GM23338 (cell line): Measurements from ENCODE around the gene HNRNPF. TPM values are rescaled to one million over a fixed set of nuclear protein-coding genes. Genes with fewer than 3 reads are reported as not detected.
A peak's percentile ranks its signal among the peaks of the same experiment; 100 is the strongest.

Experiments used
- ATAC-seq: fragments of 200-7000 bp; cut with Tn5 transposase; 3 replicates; pipeline ENCODE4 v1.9.1; 2020
- DNase-seq: peaks from one replicate; pipeline ENCODE4 v3.0.0-alpha.2; 2015; ENCODE audit warnings: low spot score
- H2AFZ ChIP-seq: fragments of 200-600 bp; sonication (generic); 2 replicates; pipeline ENCODE4 v1.8.0; 2016; ENCODE audit warnings: antibody characterized with exemption, mild to moderate bottlenecking, moderate library complexity
- H3F3A ChIP-seq: fragments of 200-600 bp; sonication (generic); replicated peaks from 2 replicates; pipeline ENCODE4 v1.8.0; 2017; ENCODE audit warnings: antibody characterized with exemption, mixed run types, low read depth
- H3K27ac ChIP-seq: fragments of 200-600 bp; sonication (generic); 2 replicates; pipeline ENCODE4 v1.6.1; 2016; ENCODE audit warnings: low read depth
- H3K27me3 ChIP-seq: fragments of 200-600 bp; sonication (generic); 2 replicates; pipeline ENCODE4 v1.8.0; 2016; ENCODE audit warnings: mild to moderate bottlenecking, mixed run types, moderate library complexity; ENCODE audit not compliant: insufficient read depth
- H3K36me3 ChIP-seq: fragments of 200-600 bp; sonication (generic); 2 replicates; pipeline ENCODE4 v1.8.0; 2016; ENCODE audit warnings: mild to moderate bottlenecking; ENCODE audit not compliant: insufficient read depth
- H3K4me1 ChIP-seq: fragments of 200-600 bp; sonication (generic); 2 replicates; pipeline ENCODE4 v1.8.0; 2016; ENCODE audit warnings: mild to moderate bottlenecking, moderate library complexity; ENCODE audit not compliant: insufficient read depth
- H3K4me2 ChIP-seq: fragments of 200-600 bp; sonication (generic); 2 replicates; pipeline ENCODE4 v1.7.1; 2017; ENCODE audit warnings: mixed run types
- H3K4me3 ChIP-seq: fragments of 200-600 bp; sonication (generic); 2 replicates; pipeline ENCODE4 v1.6.1; 2016; ENCODE audit warnings: mixed run types
- H3K79me2 ChIP-seq: fragments of 200-600 bp; sonication (generic); replicated peaks from 2 replicates; pipeline ENCODE4 v1.8.0; 2017; ENCODE audit warnings: mild to moderate bottlenecking; ENCODE audit not compliant: insufficient read depth
- H3K9me2 ChIP-seq: fragments of 200-600 bp; sonication (generic); 2 replicates; pipeline ENCODE4 v1.8.0; 2017; ENCODE audit not compliant: insufficient read depth
- H4K20me1 ChIP-seq: fragments of 200-600 bp; sonication (generic); replicated peaks from 2 replicates; pipeline ENCODE4 v1.8.0; 2017; ENCODE audit warnings: mild to moderate bottlenecking; ENCODE audit not compliant: insufficient read depth
- H3K27ac Mint-ChIP-seq: 2 replicates; pipeline ENCODE4 v1.8.0; 2020; ENCODE audit warnings: inconsistent platforms, mild to moderate bottlenecking, moderate library complexity, mixed read lengths
- H3K27me3 Mint-ChIP-seq: 3 replicates; pipeline ENCODE4 v1.8.0; 2022; ENCODE audit warnings: low read depth, mild to moderate bottlenecking, moderate library complexity, mixed read lengths, inconsistent platforms; ENCODE audit not compliant: insufficient read depth, poor library complexity
- H3K36me3 Mint-ChIP-seq: 3 replicates; pipeline ENCODE4 v1.8.0; 2021; ENCODE audit warnings: low read depth, mild to moderate bottlenecking, inconsistent platforms, moderate library complexity, mixed read lengths
- H3K4me1 Mint-ChIP-seq: 3 replicates; pipeline ENCODE4 v1.8.0; 2020; ENCODE audit warnings: mild to moderate bottlenecking, inconsistent platforms, mixed read lengths
- H3K4me3 Mint-ChIP-seq: 3 replicates; pipeline ENCODE4 v1.8.0; 2021; ENCODE audit warnings: moderate library complexity, mild to moderate bottlenecking, inconsistent platforms, mixed read lengths
- H3K9me3 Mint-ChIP-seq: 3 replicates; pipeline ENCODE4 v1.8.0; 2020; ENCODE audit warnings: moderate library complexity, mild to moderate bottlenecking, inconsistent platforms, mixed read lengths
- EZH2 ChIP-seq: fragments of 200-600 bp; sonication (generic); IDR thresholded peaks from one replicate; pipeline ENCODE4 v1.8.0; 2017; ENCODE audit warnings: antibody characterized with exemption, mild to moderate bottlenecking, low read depth; ENCODE audit not compliant: unreplicated experiment
- EZH2phosphoT487 ChIP-seq: fragments of 200-600 bp; sonication (generic); IDR thresholded peaks from one replicate; pipeline ENCODE4 v1.8.1; 2018; ENCODE audit warnings: antibody characterized with exemption; ENCODE audit not compliant: unreplicated experiment
- JUNB ChIP-seq: IDR thresholded peaks from one replicate; pipeline ENCODE4 v1.6.1; 2016; ENCODE audit warnings: antibody characterized with exemption; ENCODE audit not compliant: unreplicated experiment
- POLR2AphosphoS5 ChIP-seq: IDR thresholded peaks from 2 replicates; pipeline ENCODE4 v1.6.1; 2016; ENCODE audit warnings: antibody characterized with exemption, low read depth
- STAT1 ChIP-seq: IDR thresholded peaks from one replicate; pipeline ENCODE4 v1.6.1; 2016; ENCODE audit warnings: antibody characterized with exemption; ENCODE audit not compliant: unreplicated experiment
- ZNF114 ChIP-seq: fragments of 250-450 bp; sonication (Bioruptor Pico); IDR thresholded peaks from 2 replicates; pipeline ENCODE4 v1.5.0; 2020; ENCODE audit warnings: mild to moderate bottlenecking, moderate library complexity
- ZNF331 ChIP-seq: fragments of 250-450 bp; sonication (Bioruptor Pico); IDR thresholded peaks from 2 replicates; pipeline ENCODE4 v1.5.0; 2020; ENCODE audit warnings: low read depth, mild to moderate bottlenecking, moderate library complexity
- ZNF462 ChIP-seq: fragments of 250-450 bp; sonication (Bioruptor Pico); IDR thresholded peaks from 2 replicates; pipeline ENCODE4 v1.5.0; 2020; ENCODE audit warnings: mild to moderate bottlenecking, moderate library complexity
- polyA plus RNA-seq: library from polyadenylated mRNA; unstranded; fragments of >200 nt; fragmentation: Nextera tagmentation; extraction: Ambion mirVana; gene quantifications from 2 replicates; pipeline ENCODE4 v1.2.1, GENCODE V29; 2016
- total RNA-seq: library from RNA; depleted of rRNA; stranded (reverse); fragments of >200 nt; shearing (Covaris generic); gene quantifications from 2 replicates; pipeline ENCODE4 v1.2.3, GENCODE V29; 2014

Gene HNRNPF
- total and polyA plus RNA-seq, 2 experiments from 2014 or later = 210 to 378 TPM

- peaks cover 11% of the 10 kb centered on the region; the same call in 1 of the 2 replicates for H3F3A ChIP-seq
- H4K20me1 ChIP-seq = peaks cover 38% of the 10 kb centered on the region
- peak overlapping the region; percentile 83 for H3K4me2 ChIP-seq
- peaks cover 30% of the 10 kb centered on the region for H3K36me3 Mint-ChIP-seq
- no peak overlapping the region for H2AFZ ChIP-seq
- H3K4me1 ChIP-seq = peaks cover 39% of the 10 kb centered on the region
- TF ChIP-seq JUNB = no peak
- TF ChIP-seq EZH2 = no peak
- no peak for TF ChIP-seq EZH2phosphoT487
- TF ChIP-seq POLR2AphosphoS5 = no peak
- no peak for TF ChIP-seq ZNF462
- TF ChIP-seq STAT1 = no peak
- no peak for TF ChIP-seq ZNF114
- no peak for TF ChIP-seq ZNF331 (CRISPR knock-in tag)
- peaks cover 33% of the 10 kb centered on the region for H3K4me1 Mint-ChIP-seq
- DNase-seq = peak; percentile 39
- H3K27ac ChIP-seq = peak overlapping the region; percentile 96
- H3K4me3 Mint-ChIP-seq = peak overlapping the region; percentile 93
- no peaks in the 10 kb centered on the region for H3K27me3 ChIP-seq
- peaks cover 71% of the 10 kb centered on the region for H3K79me2 ChIP-seq
- peaks cover 28% of the 10 kb centered on the region for H3K27me3 Mint-ChIP-seq
- peaks cover 5% of the 10 kb centered on the region; the same call in 1 of the 3 replicates for H3K9me3 Mint-ChIP-seq
- 0 out of 2 replicates have a peak, but pooled peaks cover 8% of the 10 kb centered on the region for H3K36me3 ChIP-seq
- peak overlapping the region; percentile 99 for H3K27ac Mint-ChIP-seq
- no peak for ATAC-seq
- no peaks in the 10 kb centered on the region for H3K9me2 ChIP-seq
- peak overlapping the region; percentile 86 for H3K4me3 ChIP-seq
Measured at GRCh38 chr10:43407148-43407575, 1.8 kb downstream of the HNRNPF start.
